Measurements from ENCODE around the gene ZBTB20. TPM values are rescaled to one million over a fixed set of nuclear protein-coding genes. Genes with fewer than 3 reads are reported as not detected.
A peak's percentile ranks its signal among the peaks of the same experiment; 100 is the strongest.

The ZBTB20 gene
- total RNA-seq, 1 donor from 2014 or later, result 1.6 TPM

GRCh38 chr3:115161866-115162265, 14.8 kb upstream of the ZBTB20 start:
- DNase-seq, result no peak
- Mint-ChIP-seq H3K36me3 (ENCODE audit: low read depth) (no peaks in the 10 kb centered on the region), H3K4me1 (peaks cover 28% of the 10 kb centered on the region), H3K4me3 (no peak overlapping the region), H3K9me3 (peaks cover 14% of the 10 kb centered on the region), H3K27ac (no peak overlapping the region), H3K27me3 (no peaks in the 10 kb centered on the region)
- intact Hi-C loops (cut with micrococcal nuclease), result no loop called here

GRCh38 chr3:115161168-115161834, 14.2 kb upstream of the ZBTB20 start:
- intact Hi-C loops (cut with micrococcal nuclease), result no loop called here
- Mint-ChIP-seq H3K27me3 (no peaks in the 10 kb centered on the region), H3K27ac (no peak overlapping the region), H3K36me3 (ENCODE audit: low read depth) (no peaks in the 10 kb centered on the region), H3K4me3 (no peak overlapping the region), H3K9me3 (peaks cover 16% of the 10 kb centered on the region), H3K4me1 (peaks cover 28% of the 10 kb centered on the region)
- no peak for DNase-seq

GRCh38 chr3:115160295-115160694, 13.2 kb upstream of the ZBTB20 start:
- DNase-seq, result no peak
- Mint-ChIP-seq H3K9me3 (peaks cover 16% of the 10 kb centered on the region), H3K36me3 (ENCODE audit: low read depth) (no peaks in the 10 kb centered on the region), H3K4me1 (peaks cover 21% of the 10 kb centered on the region), H3K27ac (no peak overlapping the region), H3K4me3 (no peak overlapping the region), H3K27me3 (no peaks in the 10 kb centered on the region)
- intact Hi-C loops (cut with micrococcal nuclease), result no loop called here

- Mint-ChIP-seq H3K36me3 (ENCODE audit: low read depth) (no peaks in the 10 kb centered on the region), H3K9me3 (peaks cover 16% of the 10 kb centered on the region), H3K27me3 (no peaks in the 10 kb centered on the region), H3K4me3 (no peak overlapping the region), H3K4me1 (peaks cover 4% of the 10 kb centered on the region), H3K27ac (no peak overlapping the region)
- DNase-seq, result no peak
- intact Hi-C loops (cut with micrococcal nuclease), result no loop called here
Measured at GRCh38 chr3:115156046-115156654, 9.1 kb upstream of the ZBTB20 start.

- intact Hi-C loops (cut with micrococcal nuclease), result no loop called here
- H3K27me3 Mint-ChIP-seq, result no peaks in the 10 kb centered on the region
- no peak for DNase-seq
- H3K36me3 Mint-ChIP-seq (ENCODE audit: low read depth), result no peaks in the 10 kb centered on the region
- no peaks in the 10 kb centered on the region for H3K4me1 Mint-ChIP-seq
- H3K9me3 Mint-ChIP-seq, result peaks cover 16% of the 10 kb centered on the region
- H3K27ac Mint-ChIP-seq, result no peak overlapping the region
- no peak overlapping the region for H3K4me3 Mint-ChIP-seq
Measured at GRCh38 chr3:115154611-115155010, 7.5 kb upstream of the ZBTB20 start.

GRCh38 chr3:115151921-115152320, 4.8 kb upstream of the ZBTB20 start:
- no peaks in the 10 kb centered on the region for H3K36me3 Mint-ChIP-seq (ENCODE audit: low read depth)
- no peak overlapping the region for H3K27ac Mint-ChIP-seq
- no peaks in the 10 kb centered on the region for H3K27me3 Mint-ChIP-seq
- no peak for DNase-seq
- intact Hi-C loops (cut with micrococcal nuclease), result no loop called here
- peaks cover 2% of the 10 kb centered on the region for H3K9me3 Mint-ChIP-seq
- no peak overlapping the region for H3K4me3 Mint-ChIP-seq
- peaks cover 4% of the 10 kb centered on the region for H3K4me1 Mint-ChIP-seq

GRCh38 chr3:115148142-115148790, 1.2 kb upstream of the ZBTB20 start:
- intact Hi-C loops (cut with micrococcal nuclease), result loop anchor here (10.0 kb wide), 1 partner anchor 733 kb away; no protein-coding TSS in a partner anchor
- peaks cover 4% of the 10 kb centered on the region for H3K36me3 Mint-ChIP-seq (ENCODE audit: low read depth)
- H3K9me3 Mint-ChIP-seq, result no peaks in the 10 kb centered on the region
- peak overlapping the region; percentile 91 for H3K4me3 Mint-ChIP-seq
- no peak for DNase-seq
- peak overlapping the region; percentile 98 for H3K27ac Mint-ChIP-seq
- H3K4me1 Mint-ChIP-seq, result peaks cover 16% of the 10 kb centered on the region
- no peaks in the 10 kb centered on the region for H3K27me3 Mint-ChIP-seq

- Mint-ChIP-seq H3K4me1 (peaks cover 16% of the 10 kb centered on the region), H3K4me3 (peak overlapping the region; percentile 91), H3K27me3 (no peaks in the 10 kb centered on the region), H3K36me3 (ENCODE audit: low read depth) (peaks cover 4% of the 10 kb centered on the region), H3K9me3 (no peaks in the 10 kb centered on the region), H3K27ac (peak overlapping the region; percentile 98)
- intact Hi-C loops (cut with micrococcal nuclease), result loop anchor here (1.0 to 10.0 kb wide), 8 partner anchors 18 to 1451 kb away; partner anchors contain the start of genes CCDC191, QTRT2 and USF3
- peak; percentile 99 for DNase-seq
Measured at GRCh38 chr3:115147329-115148141, 447 bp upstream of the ZBTB20 start.

- Mint-ChIP-seq H3K27ac (peak overlapping the region; percentile 95), H3K27me3 (no peaks in the 10 kb centered on the region), H3K4me1 (peaks cover 20% of the 10 kb centered on the region), H3K4me3 (peak overlapping the region; percentile 92), H3K9me3 (no peaks in the 10 kb centered on the region), H3K36me3 (ENCODE audit: low read depth) (peaks cover 6% of the 10 kb centered on the region)
- intact Hi-C loops (cut with micrococcal nuclease), result loop anchor here (2.0 to 10.0 kb wide), 4 partner anchors 45 to 1449 kb away; partner anchors contain the start of gene USF3
- peak; percentile 84 for DNase-seq
Measured at GRCh38 chr3:115146032-115146417, 1.1 kb downstream of the ZBTB20 start.

- Mint-ChIP-seq H3K9me3 (no peaks in the 10 kb centered on the region), H3K4me3 (no peak overlapping the region), H3K27me3 (no peaks in the 10 kb centered on the region), H3K27ac (no peak overlapping the region), H3K4me1 (peaks cover 16% of the 10 kb centered on the region), H3K36me3 (ENCODE audit: low read depth) (peaks cover 8% of the 10 kb centered on the region)
- DNase-seq, result no peak
- intact Hi-C loops (cut with micrococcal nuclease), result loop anchor here (10.0 kb wide), 1 partner anchor 726 kb away; no protein-coding TSS in a partner anchor
Measured at GRCh38 chr3:115141033-115141757, 5.9 kb downstream of the ZBTB20 start.

- peaks cover 5% of the 10 kb centered on the region for H3K4me1 Mint-ChIP-seq
- no peaks in the 10 kb centered on the region for H3K27me3 Mint-ChIP-seq
- H3K36me3 Mint-ChIP-seq (ENCODE audit: low read depth), result peaks cover 4% of the 10 kb centered on the region
Measured at GRCh38 chr3:115139072-115139471, 8.0 kb downstream of the ZBTB20 start.

GRCh38 chr3:115134648-115135347, 12.3 kb downstream of the ZBTB20 start:
- DNase-seq, result no peak
- Mint-ChIP-seq H3K27me3 (no peaks in the 10 kb centered on the region), H3K27ac (no peak overlapping the region), H3K4me3 (no peak overlapping the region), H3K9me3 (no peaks in the 10 kb centered on the region), H3K4me1 (no peaks in the 10 kb centered on the region), H3K36me3 (ENCODE audit: low read depth) (peaks cover 2% of the 10 kb centered on the region)
- intact Hi-C loops (cut with micrococcal nuclease), result no loop called here

More at GRCh38 chr3:115139072-115139471, 8.0 kb downstream of the ZBTB20 start:
- no peak overlapping the region for H3K27ac Mint-ChIP-seq
- H3K9me3 Mint-ChIP-seq, result no peaks in the 10 kb centered on the region
- no peak overlapping the region for H3K4me3 Mint-ChIP-seq
- no peak for DNase-seq
- intact Hi-C loops (cut with micrococcal nuclease), result no loop called here
